ENCODE data around the gene ENTPD1.
A peak's percentile ranks its signal among the peaks of the same experiment; 100 is the strongest.
"Not testable (repeated sequence)": the region's sequence is repeated elsewhere in the genome, so short reads cannot be mapped to it uniquely, and the experiment has no call there.

Gene ENTPD1

GRCh38 chr10:95742485-95742884, 13.5 kb upstream of the ENTPD1 start:
- Histone ChIP-seq H3K9ac (ENCODE audit: low read depth, low read length) (no peak overlapping the region), H3K9me3 (ENCODE audit: control insufficient read depth, insufficient read depth, low read length) (peaks cover 6% of the 10 kb centered on the region; the same call in 1 of the 2 replicates), H3K36me3 (ENCODE audit: insufficient read depth, low read length) (no peaks in the 10 kb centered on the region), H3K4me1 (ENCODE audit: insufficient read depth, low read length) (peaks cover 4% of the 10 kb centered on the region)

GRCh38 chr10:95742962-95743535, 12.9 kb upstream of the ENTPD1 start:
- H3K4me1 ChIP-seq (ENCODE audit: insufficient read depth, low read length), result peaks cover 4% of the 10 kb centered on the region
- peaks cover 6% of the 10 kb centered on the region; the same call in 1 of the 2 replicates for H3K9me3 ChIP-seq (ENCODE audit: control insufficient read depth, insufficient read depth, low read length)
- no peak overlapping the region for H3K9ac ChIP-seq (ENCODE audit: low read depth, low read length)
- H3K36me3 ChIP-seq (ENCODE audit: insufficient read depth, low read length), result no peaks in the 10 kb centered on the region

GRCh38 chr10:95745501-95745900, 10.5 kb upstream of the ENTPD1 start:
- H3K9ac ChIP-seq (ENCODE audit: low read depth, low read length), result no peak overlapping the region
- peaks cover 6% of the 10 kb centered on the region; the same call in 1 of the 2 replicates for H3K9me3 ChIP-seq (ENCODE audit: control insufficient read depth, insufficient read depth, low read length)
- H3K36me3 ChIP-seq (ENCODE audit: insufficient read depth, low read length), result no peaks in the 10 kb centered on the region
- H3K4me1 ChIP-seq (ENCODE audit: insufficient read depth, low read length), result peaks cover 4% of the 10 kb centered on the region

GRCh38 chr10:95748349-95748748, 7.6 kb upstream of the ENTPD1 start:
- Histone ChIP-seq H3K9ac (ENCODE audit: low read depth, low read length) (no peak overlapping the region), H3K36me3 (ENCODE audit: insufficient read depth, low read length) (no peaks in the 10 kb centered on the region), H3K4me1 (ENCODE audit: insufficient read depth, low read length) (no peaks in the 10 kb centered on the region), H3K9me3 (ENCODE audit: control insufficient read depth, insufficient read depth, low read length) (peaks cover 6% of the 10 kb centered on the region; the same call in 1 of the 2 replicates)

- Histone ChIP-seq H3K4me1 (ENCODE audit: insufficient read depth, low read length) (0 out of 2 replicates have a peak, but pooled peaks cover 5% of the 10 kb centered on the region), H3K9ac (ENCODE audit: low read depth, low read length) (peak overlapping the region; percentile 58; the same call in 1 of the 2 replicates)
Observed at GRCh38 chr10:95755511-95756004, 405 bp upstream of the ENTPD1 start.

GRCh38 chr10:95756809-95757684, 1.1 kb downstream of the ENTPD1 start:
- H3K9ac ChIP-seq (ENCODE audit: low read depth, low read length), result peak overlapping the region; percentile 58; the same call in 1 of the 2 replicates
- H3K4me1 ChIP-seq (ENCODE audit: insufficient read depth, low read length), result 0 out of 2 replicates have a peak, but pooled peaks cover 5% of the 10 kb centered on the region
- no peaks in the 10 kb centered on the region for H3K9me3 ChIP-seq (ENCODE audit: control insufficient read depth, insufficient read depth, low read length)
- H3K36me3 ChIP-seq (ENCODE audit: insufficient read depth, low read length), result no peaks in the 10 kb centered on the region

More at GRCh38 chr10:95755511-95756004, 405 bp upstream of the ENTPD1 start:
- H3K36me3 ChIP-seq (ENCODE audit: insufficient read depth, low read length), result no peaks in the 10 kb centered on the region
- no peaks in the 10 kb centered on the region for H3K9me3 ChIP-seq (ENCODE audit: control insufficient read depth, insufficient read depth, low read length)

- Histone ChIP-seq H3K9ac (ENCODE audit: low read depth, low read length) (no peak overlapping the region), H3K36me3 (ENCODE audit: insufficient read depth, low read length) (no peaks in the 10 kb centered on the region), H3K9me3 (ENCODE audit: control insufficient read depth, insufficient read depth, low read length) (no peaks in the 10 kb centered on the region), H3K4me1 (ENCODE audit: insufficient read depth, low read length) (0 out of 2 replicates have a peak, but pooled peaks cover 5% of the 10 kb centered on the region)
Observed at GRCh38 chr10:95758351-95759025, 2.5 kb downstream of the ENTPD1 start.

GRCh38 chr10:95759233-95759826, 3.4 kb downstream of the ENTPD1 start:
- Histone ChIP-seq H3K4me1 (ENCODE audit: insufficient read depth, low read length) (0 out of 2 replicates have a peak, but pooled peaks cover 5% of the 10 kb centered on the region), H3K9ac (ENCODE audit: low read depth, low read length) (no peak overlapping the region), H3K36me3 (ENCODE audit: insufficient read depth, low read length) (no peaks in the 10 kb centered on the region), H3K9me3 (ENCODE audit: control insufficient read depth, insufficient read depth, low read length) (peaks cover 2% of the 10 kb centered on the region)

- Histone ChIP-seq H3K4me1 (ENCODE audit: insufficient read depth, low read length) (0 out of 2 replicates have a peak, but pooled peaks cover under 1% of the 10 kb centered on the region), H3K9me3 (ENCODE audit: control insufficient read depth, insufficient read depth, low read length) (peaks cover 2% of the 10 kb centered on the region), H3K9ac (ENCODE audit: low read depth, low read length) (no peak overlapping the region), H3K36me3 (ENCODE audit: insufficient read depth, low read length) (no peaks in the 10 kb centered on the region)
Observed at GRCh38 chr10:95761939-95762492, 6.1 kb downstream of the ENTPD1 start.

GRCh38 chr10:95767884-95768556, 12.1 kb downstream of the ENTPD1 start:
- no peaks in the 10 kb centered on the region for H3K36me3 ChIP-seq (ENCODE audit: insufficient read depth, low read length)
- peaks cover 2% of the 10 kb centered on the region for H3K9me3 ChIP-seq (ENCODE audit: control insufficient read depth, insufficient read depth, low read length)
- H3K9ac ChIP-seq (ENCODE audit: low read depth, low read length), result no peak overlapping the region
- H3K4me1 ChIP-seq (ENCODE audit: insufficient read depth, low read length), result no peaks in the 10 kb centered on the region

- Histone ChIP-seq H3K4me1 (ENCODE audit: insufficient read depth, low read length) (no peaks in the 10 kb centered on the region), H3K9me3 (ENCODE audit: control insufficient read depth, insufficient read depth, low read length) (no peaks in the 10 kb centered on the region), H3K9ac (ENCODE audit: low read depth, low read length) (no peak overlapping the region), H3K36me3 (ENCODE audit: insufficient read depth, low read length) (no peaks in the 10 kb centered on the region)
Observed at GRCh38 chr10:95770084-95770720, 14.2 kb downstream of the ENTPD1 start.

GRCh38 chr10:95773454-95773853, 17.5 kb downstream of the ENTPD1 start:
- not testable (repeated sequence) for H3K9me3 ChIP-seq (ENCODE audit: control insufficient read depth, insufficient read depth, low read length); H3K36me3 ChIP-seq (ENCODE audit: insufficient read depth, low read length); H3K9ac ChIP-seq (ENCODE audit: low read depth, low read length); H3K4me1 ChIP-seq (ENCODE audit: insufficient read depth, low read length)

GRCh38 chr10:95777638-95778037, 21.7 kb downstream of the ENTPD1 start:
- H3K4me1 ChIP-seq (ENCODE audit: insufficient read depth, low read length); H3K36me3 ChIP-seq (ENCODE audit: insufficient read depth, low read length); H3K9ac ChIP-seq (ENCODE audit: low read depth, low read length); H3K9me3 ChIP-seq (ENCODE audit: control insufficient read depth, insufficient read depth, low read length): not testable (repeated sequence)

Data from ES-I3 (cell line).